Breast epithelium (tissue), 3 donors: Measurements from ENCODE around the gene TAF15.

Experiments
- CTCF ChIP-seq, 3 donors: fragments of 450-650 bp; IDR thresholded peaks; one replicate each; pipeline ENCODE4 v1.5.1; 2016 to 2017; ENCODE audit warnings: antibody characterized with exemption in 3 of 3, mild to moderate bottlenecking in 3 of 3, moderate library complexity in 3 of 3
- POLR2A ChIP-seq: fragments of 450-650 bp; IDR thresholded peaks from one replicate; pipeline ENCODE4 v1.6.1; 2016; ENCODE audit warnings: antibody characterized with exemption, mild to moderate bottlenecking, moderate library complexity

GRCh38 chr17:35807371-35808144 is 1.7 kb upstream of the TAF15 start:
- TF ChIP-seq CTCF (IDR thresholded peaks at IDR 0.05) = no peak
- no peak for TF ChIP-seq POLR2A
